Measurements from ENCODE around the gene CLSTN2. TPM values are rescaled to one million over a fixed set of nuclear protein-coding genes. Genes with fewer than 3 reads are reported as not detected.

The CLSTN2 gene
- total and polyA plus RNA-seq, 2 of the 8 experiments (the other 6 are each of a cell fraction or from before 2014, with no cell fraction given), result 0.39 to 0.52 TPM

GRCh38 chr3:140243575-140243974 lies 308.6 kb downstream of the CLSTN2 start:
- H3K4me1 ChIP-seq (replicated peaks in 1 of 4; ENCODE audit: control insufficient read depth in 3 of 4, insufficient read depth in 4 of 4, low read length in 3 of 4), result no peaks in the 10 kb centered on the region
- no peak for FAIRE-seq
- WGBS, 2 experiments (ENCODE audit: extremely low coverage in 1 of 2, insufficient coverage in 1 of 2, insufficient read length in 1 of 2, insufficient replicate concordance in 2 of 2, low coverage in 1 of 2, low lambda C conversion rate in 2 of 2, missing lambda C conversion rate in 1 of 2), result 82% methylated on average over 1 of the region's 1 CpG; no CpG with 5 or more reads in 1 of the 2 experiments

More at GRCh38 chr3:140243575-140243974, 308.6 kb downstream of the CLSTN2 start:
- CTCF ChIA-PET (ENCODE audit: partially characterized antibody), result interaction anchor here (1.3 kb wide), 1 partner anchor 9 kb away, joined by 3 read pairs; no protein-coding TSS in a partner anchor
- no peak overlapping the region for H3K27ac ChIP-seq (ENCODE audit: low read depth, low read length)
- no peaks in the 10 kb centered on the region for H3K27me3 ChIP-seq (replicated peaks in 1 of 4; ENCODE audit: control insufficient read depth in 3 of 4, extremely low read depth in 1 of 4, insufficient read depth in 3 of 4, low read length in 3 of 4)
- no peak overlapping the region for H2BK120ac ChIP-seq (replicated peaks; ENCODE audit: low read depth, low read length)
- H2AK5ac ChIP-seq (ENCODE audit: low read depth, low read length), result no peak overlapping the region
- H4K91ac ChIP-seq (replicated peaks; ENCODE audit: insufficient read length, low read length), result no peak overlapping the region
- H3K23me2 ChIP-seq (ENCODE audit: low read depth, low read length), result no peaks in the 10 kb centered on the region
- H3K4me3 ChIP-seq (ENCODE audit: extremely low read depth in 1 of 4, insufficient read depth in 2 of 4, low read depth in 3 of 4, low read length in 4 of 4), result no peak overlapping the region
- no peak overlapping the region for H2AFZ ChIP-seq (ENCODE audit: low read length)
- no peak overlapping the region for H2BK20ac ChIP-seq (ENCODE audit: low read length)
- no peak overlapping the region for H3K9ac ChIP-seq (replicated peaks in 1 of 4; ENCODE audit: extremely low read depth in 1 of 4, low read depth in 3 of 4, low read length in 3 of 4)
- no peak overlapping the region for H3K4ac ChIP-seq (replicated peaks; ENCODE audit: insufficient read length, low read depth, low read length)
- no peak overlapping the region for H3K56ac ChIP-seq (replicated peaks; ENCODE audit: insufficient read length, low read depth, low read length)
- H3K79me1 ChIP-seq (ENCODE audit: low read depth, low read length), result no peaks in the 10 kb centered on the region; the same call in 1 of the 2 replicates
- no peak overlapping the region for H3K18ac ChIP-seq (ENCODE audit: extremely low read depth, low read length)
- no peak for TF ChIP-seq SIN3A (conservative IDR thresholded peaks at IDR 0.05 in 1 of 2, IDR thresholded peaks at IDR 0.05 in 1 of 2; ENCODE audit: low read depth in 1 of 2, low read length in 2 of 2)
- no peak overlapping the region for H3K14ac ChIP-seq (ENCODE audit: insufficient read length)
- H3K4me2 ChIP-seq (ENCODE audit: insufficient read depth in 1 of 2, low read depth in 2 of 2, low read length in 2 of 2), result no peak overlapping the region
- POLR2A ChIA-PET (ENCODE audit: partially characterized antibody), result no interaction called here
- no peak overlapping the region for H2BK12ac ChIP-seq (ENCODE audit: low read depth, low read length)
- no peak for DNase-seq (ENCODE audit: low read depth in 1 of 2, low spot score in 2 of 2)
- H4K8ac ChIP-seq (ENCODE audit: extremely low read depth, insufficient read depth, low read length), result no peak overlapping the region
- H3K36me3 ChIP-seq (ENCODE audit: control insufficient read depth in 2 of 4, insufficient read depth in 4 of 4, low read length in 3 of 4), result no peaks in the 10 kb centered on the region
- no peaks in the 10 kb centered on the region for H4K20me1 ChIP-seq (replicated peaks in 1 of 2; ENCODE audit: control insufficient read depth in 1 of 2, insufficient read depth in 2 of 2, low read length in 2 of 2)
- no peak overlapping the region for H2BK15ac ChIP-seq (ENCODE audit: low read length)
- no peak overlapping the region for H4K5ac ChIP-seq (ENCODE audit: insufficient read length, low read depth, low read length)
- H2BK5ac ChIP-seq (ENCODE audit: low read depth, low read length), result no peak overlapping the region
- no peaks in the 10 kb centered on the region for H3K79me2 ChIP-seq (ENCODE audit: control insufficient read depth in 1 of 2, insufficient read depth in 2 of 2, low read length in 2 of 2)
- no peak overlapping the region for H3K23ac ChIP-seq (ENCODE audit: insufficient read length)
- no peaks in the 10 kb centered on the region for H3K9me3 ChIP-seq (ENCODE audit: insufficient read depth in 2 of 2, low read depth in 1 of 2, low read length in 1 of 2)

Data from H1 (cell line).